ENCODE data around the gene PTPRJ.

The PTPRJ gene

DNA sequence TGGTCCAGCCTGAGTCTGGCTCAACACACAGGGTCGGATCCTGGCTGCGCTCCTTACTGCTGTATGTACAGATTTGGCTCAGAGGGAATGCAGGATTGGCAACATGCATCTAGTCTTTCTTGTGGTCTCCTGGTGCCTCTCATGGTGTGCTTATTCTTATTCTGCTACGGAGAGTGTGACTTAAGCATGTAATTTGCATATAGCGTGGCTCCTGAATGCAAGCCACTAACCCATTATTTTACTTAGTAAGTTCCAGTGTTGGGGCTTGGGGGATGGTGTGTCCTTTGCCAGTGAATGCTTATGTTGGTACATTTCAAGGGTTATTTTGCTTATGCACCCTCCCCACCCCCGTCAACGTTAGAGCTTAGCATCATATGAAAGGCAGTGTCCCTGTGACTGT, 51.2 kb downstream of the PTPRJ start:
- no peak for DNase-seq (ENCODE audit: low read depth, low spot score)
- no peak overlapping the region for H3K4me3 ChIP-seq (ENCODE audit: low read length)

- no peak overlapping the region for H3K4me3 ChIP-seq (ENCODE audit: low read length)
- no peak for DNase-seq (ENCODE audit: low read depth, low spot score)
Observed at GRCh38 chr11:48032721-48033120, 52.4 kb downstream of the PTPRJ start.

DNA sequence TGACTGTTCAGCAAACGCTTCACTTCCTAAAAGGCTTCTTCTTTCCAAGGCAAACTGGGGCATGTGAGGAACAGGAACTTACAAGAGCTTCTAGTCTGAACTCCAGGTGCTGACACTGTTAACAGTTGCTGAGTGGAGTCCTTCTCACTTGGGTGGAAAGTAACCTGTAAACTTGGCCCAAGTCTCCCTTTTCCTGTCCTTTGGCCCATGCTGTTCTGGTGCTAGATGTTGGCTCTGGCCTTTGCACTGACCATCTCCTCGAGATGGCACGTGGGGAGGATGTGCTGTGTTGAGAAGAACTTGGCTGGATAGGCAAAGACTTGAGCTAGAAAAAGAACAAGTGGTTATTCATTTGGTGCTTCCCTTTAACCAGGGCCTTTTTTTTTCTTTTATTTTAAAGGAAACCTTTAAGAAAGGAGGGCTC, 53.6 kb downstream of the PTPRJ start:
- DNase-seq (ENCODE audit: low read depth, low spot score): no peak
- H3K4me3 ChIP-seq (ENCODE audit: low read length): no peak overlapping the region

GRCh38 chr11:48034926-48035871, 54.8 kb downstream of the PTPRJ start:
- no peak overlapping the region for H3K4me3 ChIP-seq (ENCODE audit: low read length)
- no peak for DNase-seq (ENCODE audit: low read depth, low spot score)

GRCh38 chr11:48036011-48036410, 55.7 kb downstream of the PTPRJ start:
- DNase-seq (ENCODE audit: low read depth, low spot score): no peak
- no peak overlapping the region for H3K4me3 ChIP-seq (ENCODE audit: low read length)

- H3K4me3 ChIP-seq (ENCODE audit: low read length): no peak overlapping the region
- no peak for DNase-seq (ENCODE audit: low read depth, low spot score)
Observed at GRCh38 chr11:48036466-48036865, 56.1 kb downstream of the PTPRJ start.

DNA sequence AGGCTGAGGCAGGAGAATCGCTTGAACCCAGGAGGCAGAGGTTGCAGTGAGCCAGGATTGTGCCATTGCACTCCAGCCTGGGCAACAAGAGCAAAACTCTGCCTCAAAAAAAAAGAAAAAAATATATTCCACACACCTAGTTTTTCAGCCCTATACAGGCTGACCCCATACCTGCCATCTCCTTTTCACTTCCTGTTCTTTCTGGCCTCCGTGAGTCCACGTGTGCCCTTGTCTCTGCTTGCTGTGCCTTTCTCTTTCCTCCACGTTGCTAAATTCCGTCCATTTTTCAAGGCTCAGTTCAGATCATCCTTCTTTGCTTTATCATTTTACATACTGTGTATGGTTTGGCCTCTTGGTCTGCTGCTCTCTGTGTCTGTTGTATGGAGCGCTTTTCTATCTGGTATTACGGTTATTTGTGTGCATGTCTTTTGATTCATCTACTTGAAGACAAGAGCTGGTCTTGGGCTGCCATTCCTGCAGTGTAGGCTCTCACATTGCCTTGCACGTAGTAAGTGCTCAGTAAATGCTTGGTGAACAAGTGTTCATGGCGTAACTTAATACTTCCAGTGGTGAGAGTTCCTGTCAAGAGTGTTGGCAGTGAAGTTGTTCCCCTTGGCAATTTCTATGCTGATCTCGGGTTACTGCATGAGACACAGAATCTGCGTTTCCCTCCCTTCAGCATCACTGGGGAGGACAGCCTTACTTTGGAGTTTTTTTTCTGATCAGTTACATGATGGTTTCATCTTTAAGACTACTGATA, 57.5 kb downstream of the PTPRJ start:
- no peak for DNase-seq (ENCODE audit: low read depth, low spot score)
- H3K4me3 ChIP-seq (ENCODE audit: low read length): no peak overlapping the region

DNA sequence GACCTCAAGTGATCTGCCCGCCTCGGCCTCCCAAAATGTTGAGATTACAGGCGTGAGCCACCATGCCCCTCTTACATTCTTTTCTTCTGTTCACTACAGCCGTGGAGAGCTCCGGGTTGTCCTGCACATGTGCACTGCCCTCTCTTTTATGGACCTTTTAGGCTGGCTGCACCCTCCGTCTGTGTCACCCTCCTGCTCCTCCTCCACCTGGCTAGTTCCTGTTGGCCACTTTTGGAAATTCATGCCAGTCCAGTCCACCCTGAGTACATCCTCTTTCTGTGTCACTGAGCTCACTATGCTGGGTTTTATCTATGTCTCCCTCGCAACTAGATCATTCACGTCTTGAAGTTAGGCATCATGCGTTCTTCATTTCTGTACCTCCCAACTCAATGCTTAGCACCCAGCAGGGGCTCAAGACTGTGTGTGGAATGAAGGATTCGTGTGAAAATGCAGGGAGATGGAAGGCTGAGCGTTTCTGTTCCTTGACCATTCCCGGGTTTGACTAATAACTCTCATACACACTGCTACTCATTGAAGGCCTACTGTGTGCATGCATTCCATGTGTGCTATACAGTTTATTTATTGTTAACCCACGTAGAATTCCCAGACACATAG, 60.6 kb downstream of the PTPRJ start:
- DNase-seq (ENCODE audit: low read depth, low spot score): no peak
- no peak overlapping the region for H3K4me3 ChIP-seq (ENCODE audit: low read length)

DNA sequence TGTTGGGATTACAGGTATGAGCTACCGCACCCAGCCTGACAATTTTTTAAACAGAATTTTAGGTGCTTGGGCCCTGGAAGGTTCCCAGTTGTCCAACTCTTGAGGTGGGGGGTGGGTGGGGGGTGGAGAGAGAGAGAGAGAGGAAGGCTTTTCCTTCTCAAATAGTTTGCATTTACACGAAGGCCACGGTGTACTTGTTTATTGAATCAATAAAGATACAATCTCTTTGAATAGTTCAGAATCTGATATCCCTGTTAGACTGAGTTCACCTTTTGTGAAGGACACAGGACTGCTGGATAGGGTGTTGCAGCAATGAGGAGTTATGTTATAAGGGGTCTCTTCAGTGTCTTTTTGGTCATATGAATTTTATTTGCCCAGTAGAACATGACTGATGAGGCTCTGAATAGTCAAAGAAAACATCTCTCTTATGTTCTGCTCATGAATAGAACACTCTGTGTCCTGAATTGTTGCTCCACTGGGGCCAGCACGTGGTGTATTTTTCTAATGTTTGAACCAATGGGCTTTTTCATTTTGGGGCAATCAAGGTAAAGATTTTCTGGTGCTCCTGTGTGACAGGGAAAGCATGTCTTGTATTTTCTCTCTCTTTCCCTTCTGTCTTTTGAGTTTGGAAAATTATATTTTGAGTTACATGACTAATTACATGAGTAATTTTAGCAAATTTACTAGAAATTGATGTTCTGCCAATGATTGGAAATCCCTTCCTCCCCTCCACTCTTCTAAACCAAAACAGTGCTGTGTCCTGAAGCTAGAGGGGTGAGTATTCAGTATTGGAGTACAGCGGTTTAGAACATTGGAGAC, 61.7 kb downstream of the PTPRJ start:
- DNase-seq (ENCODE audit: low read depth, low spot score): no peak
- no peak overlapping the region for H3K4me3 ChIP-seq (ENCODE audit: low read length)

DNA sequence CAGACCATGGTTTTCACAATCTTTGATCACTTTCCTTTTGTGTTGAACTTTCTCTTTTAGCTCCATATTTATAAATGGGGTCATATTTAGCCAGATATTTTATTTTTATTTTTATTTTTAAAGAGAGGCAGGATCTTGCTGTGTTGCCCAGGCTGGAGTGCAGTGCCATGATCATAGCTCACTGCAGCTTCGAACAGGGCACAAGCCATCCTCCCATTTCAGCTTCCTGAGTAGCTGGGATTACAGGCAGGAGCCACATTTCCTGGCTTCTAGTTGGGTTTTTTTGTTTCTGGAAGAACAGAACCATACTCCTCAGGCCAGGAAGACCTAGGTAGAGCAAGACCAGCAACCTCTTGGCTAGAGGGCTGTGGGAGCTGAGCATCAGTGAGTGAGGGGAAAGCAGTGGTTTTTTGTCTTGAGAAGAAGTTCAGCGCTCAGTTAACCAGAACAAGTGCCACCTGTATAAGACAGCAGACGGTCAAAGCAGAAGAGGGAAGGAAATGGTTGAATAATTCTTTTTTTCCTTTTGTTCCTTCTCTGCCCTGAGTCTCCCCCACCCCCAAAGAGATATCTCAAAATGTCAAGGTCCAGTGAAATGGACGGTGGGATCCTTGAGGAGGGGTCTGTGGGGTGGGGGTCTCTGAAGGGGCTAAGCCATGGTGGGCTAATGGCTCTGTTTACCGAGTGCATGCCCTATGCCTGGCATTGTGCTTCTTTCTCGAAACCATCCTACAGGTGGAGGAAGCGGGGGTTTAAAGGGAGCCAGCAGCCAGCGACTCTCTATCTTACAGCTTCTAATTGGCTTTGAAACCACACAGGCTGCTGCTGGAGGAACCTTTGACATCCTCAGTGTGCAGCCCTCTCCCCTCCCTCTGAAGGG, 63.0 kb downstream of the PTPRJ start:
- peak; percentile 24 for DNase-seq (ENCODE audit: low read depth, low spot score)
- H3K4me3 ChIP-seq (ENCODE audit: low read length): no peak overlapping the region

- no peak overlapping the region for H3K4me3 ChIP-seq (ENCODE audit: low read length)
- DNase-seq (ENCODE audit: low read depth, low spot score): no peak
Observed at GRCh38 chr11:48043991-48044512, 63.7 kb downstream of the PTPRJ start.

GRCh38 chr11:48044577-48044976, 64.2 kb downstream of the PTPRJ start:
- DNase-seq (ENCODE audit: low read depth, low spot score): no peak
- H3K4me3 ChIP-seq (ENCODE audit: low read length): no peak overlapping the region

- H3K4me3 ChIP-seq (ENCODE audit: low read length): no peak overlapping the region
- DNase-seq (ENCODE audit: low read depth, low spot score): no peak
Observed at GRCh38 chr11:48045536-48045935, 65.2 kb downstream of the PTPRJ start.

DNA sequence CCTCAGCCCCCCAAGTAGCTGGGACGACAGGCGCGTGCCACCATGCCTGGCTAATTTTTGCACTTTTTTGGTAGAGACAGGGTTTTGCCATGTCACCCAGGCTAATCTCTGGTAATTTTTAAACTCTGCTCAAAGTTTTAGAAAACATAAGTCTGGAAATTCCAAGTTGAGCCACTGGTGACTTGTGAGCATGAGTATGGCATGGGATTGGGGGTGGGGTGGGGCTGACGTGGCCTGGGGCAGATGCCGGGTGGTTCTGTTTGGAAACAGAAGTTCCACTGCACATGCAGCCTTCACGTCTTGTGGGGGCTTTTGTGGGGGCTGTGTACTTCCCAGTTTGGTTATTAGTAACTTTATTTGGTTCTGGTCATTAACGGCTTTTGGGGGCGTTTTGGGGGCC, 67.3 kb downstream of the PTPRJ start:
- DNase-seq (ENCODE audit: low read depth, low spot score): no peak
- no peak overlapping the region for H3K4me3 ChIP-seq (ENCODE audit: low read length)

GRCh38 chr11:48049036-48049435, 68.7 kb downstream of the PTPRJ start:
- H3K4me3 ChIP-seq (ENCODE audit: low read length): no peak overlapping the region
- DNase-seq (ENCODE audit: low read depth, low spot score): no peak

DNA sequence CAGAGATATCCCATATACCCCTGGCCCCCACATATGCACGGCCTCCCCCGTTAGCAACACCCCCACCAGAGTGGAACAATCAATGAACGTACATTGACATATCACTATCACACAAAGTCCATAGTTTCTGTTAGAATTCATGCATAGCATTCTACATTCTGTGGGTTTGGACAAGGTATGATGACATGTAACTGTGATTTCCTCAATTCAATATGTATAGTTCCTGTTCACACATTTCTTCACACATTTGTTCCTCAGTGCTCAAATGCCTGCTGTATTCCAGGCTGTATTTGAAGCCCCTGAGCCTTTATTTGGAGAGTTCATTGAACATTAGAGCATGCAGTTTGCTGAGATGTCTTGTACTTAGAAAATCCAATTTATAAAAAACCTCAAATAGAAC, 69.9 kb downstream of the PTPRJ start:
- no peak for DNase-seq (ENCODE audit: low read depth, low spot score)

DNA sequence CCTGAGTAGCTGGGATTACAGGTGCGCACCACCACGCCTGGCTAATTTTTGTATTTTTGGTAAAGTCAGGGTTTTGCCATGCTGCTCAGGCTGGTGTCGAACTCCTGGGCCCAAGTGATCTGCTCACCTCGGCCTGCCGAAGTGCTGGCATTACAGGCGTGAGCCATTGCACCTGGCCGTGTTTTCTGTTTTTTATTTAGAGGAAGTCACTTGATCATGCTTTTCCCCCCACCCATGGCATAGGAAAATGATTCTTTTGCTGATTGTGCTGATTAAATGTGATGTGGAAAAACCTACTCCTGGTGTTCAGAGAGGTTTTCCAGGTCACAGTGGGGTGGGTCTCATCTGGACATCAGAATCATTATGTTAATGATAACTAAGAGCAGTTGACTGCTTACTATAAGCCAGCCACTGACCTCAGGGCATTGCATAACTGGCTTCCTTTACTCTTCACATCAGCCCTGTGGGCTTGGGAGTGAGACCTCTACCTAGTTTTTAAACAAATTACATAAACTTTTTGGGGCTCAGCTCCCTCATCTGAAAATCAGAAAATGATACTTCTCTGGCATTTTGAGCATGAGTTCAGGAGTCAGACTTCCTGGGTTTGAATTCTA, 71.0 kb downstream of the PTPRJ start:
- H3K4me3 ChIP-seq (ENCODE audit: low read length): no peak overlapping the region
- no peak for DNase-seq (ENCODE audit: low read depth, low spot score)

More for the DNA sequence above, 69.9 kb downstream of the PTPRJ start:
- no peak overlapping the region for H3K4me3 ChIP-seq (ENCODE audit: low read length)
